HG02571 (cell line): ENCODE measurements around the gene PIK3C2B.
"Not testable (repeated sequence)": the region's sequence is repeated elsewhere in the genome, so short reads cannot be mapped to it uniquely, and the experiment has no call there.

Source experiments
- ATAC-seq: cut with Tn5 transposase; IDR thresholded peaks from one replicate; pipeline ENCODE4 v1.9.1; 2021; ENCODE audit warnings: mild to moderate bottlenecking, moderate library complexity; ENCODE audit not compliant: unreplicated experiment

The PIK3C2B gene, protein sequence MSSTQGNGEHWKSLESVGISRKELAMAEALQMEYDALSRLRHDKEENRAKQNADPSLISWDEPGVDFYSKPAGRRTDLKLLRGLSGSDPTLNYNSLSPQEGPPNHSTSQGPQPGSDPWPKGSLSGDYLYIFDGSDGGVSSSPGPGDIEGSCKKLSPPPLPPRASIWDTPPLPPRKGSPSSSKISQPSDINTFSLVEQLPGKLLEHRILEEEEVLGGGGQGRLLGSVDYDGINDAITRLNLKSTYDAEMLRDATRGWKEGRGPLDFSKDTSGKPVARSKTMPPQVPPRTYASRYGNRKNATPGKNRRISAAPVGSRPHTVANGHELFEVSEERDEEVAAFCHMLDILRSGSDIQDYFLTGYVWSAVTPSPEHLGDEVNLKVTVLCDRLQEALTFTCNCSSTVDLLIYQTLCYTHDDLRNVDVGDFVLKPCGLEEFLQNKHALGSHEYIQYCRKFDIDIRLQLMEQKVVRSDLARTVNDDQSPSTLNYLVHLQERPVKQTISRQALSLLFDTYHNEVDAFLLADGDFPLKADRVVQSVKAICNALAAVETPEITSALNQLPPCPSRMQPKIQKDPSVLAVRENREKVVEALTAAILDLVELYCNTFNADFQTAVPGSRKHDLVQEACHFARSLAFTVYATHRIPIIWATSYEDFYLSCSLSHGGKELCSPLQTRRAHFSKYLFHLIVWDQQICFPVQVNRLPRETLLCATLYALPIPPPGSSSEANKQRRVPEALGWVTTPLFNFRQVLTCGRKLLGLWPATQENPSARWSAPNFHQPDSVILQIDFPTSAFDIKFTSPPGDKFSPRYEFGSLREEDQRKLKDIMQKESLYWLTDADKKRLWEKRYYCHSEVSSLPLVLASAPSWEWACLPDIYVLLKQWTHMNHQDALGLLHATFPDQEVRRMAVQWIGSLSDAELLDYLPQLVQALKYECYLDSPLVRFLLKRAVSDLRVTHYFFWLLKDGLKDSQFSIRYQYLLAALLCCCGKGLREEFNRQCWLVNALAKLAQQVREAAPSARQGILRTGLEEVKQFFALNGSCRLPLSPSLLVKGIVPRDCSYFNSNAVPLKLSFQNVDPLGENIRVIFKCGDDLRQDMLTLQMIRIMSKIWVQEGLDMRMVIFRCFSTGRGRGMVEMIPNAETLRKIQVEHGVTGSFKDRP (N-terminal part only)

DNA sequence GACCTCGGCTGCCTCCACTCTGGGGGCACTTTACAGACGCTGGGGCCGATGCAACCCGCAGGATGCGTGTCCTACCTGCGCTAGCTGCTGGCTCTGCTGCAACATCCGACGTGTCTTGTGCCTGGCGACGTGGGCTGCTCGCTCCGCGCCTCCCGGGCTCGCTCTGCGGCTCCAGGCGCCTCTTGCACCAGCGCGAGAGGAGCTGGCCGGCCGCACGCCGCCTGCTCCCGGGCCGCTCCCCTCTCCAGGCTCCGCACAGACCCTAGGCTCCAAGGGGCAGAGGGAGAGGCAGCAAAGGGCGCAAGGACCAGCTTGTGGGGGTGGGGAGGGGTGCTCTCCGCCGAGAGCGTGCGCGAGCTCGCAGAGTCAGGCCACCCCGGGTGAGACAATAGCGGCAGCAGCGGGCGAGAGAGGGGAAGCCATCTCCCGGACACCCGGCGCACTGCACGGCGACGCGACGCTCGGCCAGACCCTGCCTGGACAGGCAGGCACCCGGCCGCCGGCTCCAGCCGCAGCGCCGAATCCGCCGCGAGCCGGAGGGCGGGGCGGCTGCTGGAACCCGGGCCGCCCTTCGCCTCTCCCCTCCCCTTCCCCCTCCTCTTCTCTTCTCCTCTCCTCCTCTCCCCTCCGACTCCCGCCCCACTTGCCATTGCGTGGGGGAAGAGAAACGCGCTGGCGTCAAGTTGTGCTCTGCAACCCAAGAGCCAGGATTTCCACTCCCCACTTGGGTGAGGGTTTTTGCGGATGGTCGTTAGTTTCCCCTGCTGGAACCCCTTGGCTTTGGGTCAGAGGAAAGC is at the start of gene PIK3C2B:
PIK3C2B (minus strand) TSS at position 525 of the 797 bp plus-strand sequence. CDS start 25,003 bp downstream, outside the sequence.
- ATAC-seq, result peak; percentile 82

DNA sequence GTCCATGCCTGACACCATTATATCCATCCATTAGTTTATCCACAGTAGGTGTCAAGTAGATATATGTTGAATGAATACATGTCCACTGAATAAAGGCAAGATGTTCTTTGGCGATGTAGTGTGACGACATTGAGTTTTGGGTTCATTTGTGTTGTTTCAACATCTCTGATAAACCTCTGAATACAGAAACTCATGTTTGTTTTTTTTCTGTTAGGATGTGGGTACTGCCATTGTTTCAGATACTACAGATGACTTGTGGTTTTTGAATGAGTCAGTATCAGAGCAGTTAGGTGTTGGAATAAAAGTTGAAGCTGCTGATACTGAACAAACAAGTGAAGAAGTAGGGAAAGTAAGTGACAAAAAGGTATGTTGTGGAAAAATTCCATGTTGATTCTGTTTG is 49.7 kb upstream of the PIK3C2B start:
- ATAC-seq, result no peak

DNA sequence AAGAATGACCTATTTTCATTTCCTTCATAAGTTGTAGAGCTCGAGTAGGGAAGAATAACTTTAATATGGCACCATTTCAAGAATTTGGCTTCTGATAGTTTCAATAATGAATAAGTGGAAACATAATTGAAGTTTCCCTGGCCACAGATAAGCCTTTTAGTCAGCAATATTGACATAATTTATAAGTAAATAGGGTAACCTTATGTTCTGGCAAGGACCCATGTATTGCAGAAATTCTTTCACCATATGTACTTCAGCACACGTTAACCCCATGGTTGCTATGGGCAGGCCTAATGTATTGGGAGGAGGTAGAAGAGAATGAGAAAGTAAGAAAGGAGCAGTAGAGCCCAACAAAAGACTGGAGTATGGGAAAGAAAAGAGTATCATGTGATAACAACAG is 47.0 kb upstream of the PIK3C2B start:
- no peak for ATAC-seq

DNA sequence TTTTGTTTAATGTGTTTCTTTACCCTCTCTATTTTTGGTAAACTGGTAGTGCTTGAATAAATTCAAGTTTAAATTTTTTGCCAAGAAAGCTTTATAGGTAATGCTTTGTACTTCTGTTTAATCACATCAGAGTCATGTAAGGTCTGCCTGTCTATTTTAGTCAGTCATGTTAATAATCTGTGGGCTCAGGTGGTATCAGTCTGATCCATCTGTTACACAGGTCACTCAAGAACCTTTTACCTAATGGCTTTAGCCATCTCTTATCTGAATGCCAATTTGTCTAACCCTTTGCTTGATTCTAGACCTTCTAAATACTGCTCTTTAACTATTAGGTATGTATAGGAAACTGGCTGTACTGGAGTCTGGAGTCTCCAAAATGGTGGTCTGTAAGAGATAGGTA is 38.2 kb upstream of the PIK3C2B start:
- ATAC-seq, result no peak

DNA sequence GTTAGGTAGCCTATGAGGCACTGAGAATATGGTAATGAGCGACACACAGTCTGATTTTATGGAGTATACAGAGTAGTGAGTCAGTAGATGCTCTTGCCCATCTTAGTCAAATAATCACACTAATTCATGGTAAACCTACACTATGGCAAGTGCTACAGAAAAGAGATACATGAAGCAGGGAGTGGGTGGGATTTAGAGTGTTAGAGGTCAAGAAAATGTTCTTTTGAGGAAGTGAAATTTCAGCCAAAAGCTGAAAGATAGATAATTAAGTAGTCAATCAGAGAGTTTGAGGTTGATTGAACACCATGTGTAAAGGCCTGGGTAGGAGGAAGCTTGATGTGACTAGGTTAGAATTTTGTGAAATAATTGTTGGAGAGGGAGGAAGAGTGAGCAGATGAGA is 36.3 kb upstream of the PIK3C2B start:
- ATAC-seq, result peak; percentile 76

DNA sequence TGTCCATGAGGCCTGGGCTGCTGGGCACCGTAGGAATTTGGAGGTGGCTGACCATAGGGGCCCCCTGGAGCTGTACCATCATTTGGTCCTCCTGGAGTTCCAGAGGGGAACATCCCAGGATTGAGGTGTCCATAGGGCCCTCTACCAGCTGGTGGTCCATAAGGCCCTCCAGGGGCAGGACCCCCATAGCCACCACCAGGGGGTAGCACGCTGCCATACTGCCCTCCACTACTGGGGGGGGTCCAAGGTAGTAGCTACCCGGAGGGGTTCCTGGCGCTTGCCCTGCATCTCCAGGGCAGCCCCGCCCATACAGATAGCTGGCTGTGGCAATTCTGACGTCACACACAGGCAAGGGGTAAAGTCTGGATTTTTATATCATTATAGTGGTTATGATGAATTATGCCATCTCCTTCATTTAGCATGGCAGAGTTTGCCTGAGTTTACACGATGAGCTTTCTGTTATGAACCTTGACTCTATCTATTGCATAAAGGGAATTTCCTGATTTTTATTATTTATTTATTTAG is 34.8 kb upstream of the PIK3C2B start:
- no peak for ATAC-seq

DNA sequence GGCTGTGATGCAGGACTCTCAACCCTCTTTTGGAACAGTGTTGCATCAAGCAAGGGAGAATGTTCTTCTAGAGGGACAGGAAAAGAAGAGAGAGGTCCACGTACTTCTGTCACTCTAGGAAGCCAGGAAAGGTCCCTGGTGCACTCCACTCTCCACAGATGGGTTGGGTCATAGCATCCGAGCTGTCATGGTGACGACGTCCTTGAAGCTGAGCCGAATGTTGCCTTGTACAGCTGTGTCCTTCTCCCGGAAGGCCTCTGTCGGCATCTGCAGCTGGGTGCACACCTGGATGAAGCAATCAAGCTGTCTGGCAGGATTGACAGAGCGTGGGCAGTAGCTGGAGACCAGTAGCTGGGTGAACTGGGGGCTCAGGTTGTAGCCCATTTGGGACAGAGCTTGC is 34.1 kb upstream of the PIK3C2B start:
- ATAC-seq, result no peak

DNA sequence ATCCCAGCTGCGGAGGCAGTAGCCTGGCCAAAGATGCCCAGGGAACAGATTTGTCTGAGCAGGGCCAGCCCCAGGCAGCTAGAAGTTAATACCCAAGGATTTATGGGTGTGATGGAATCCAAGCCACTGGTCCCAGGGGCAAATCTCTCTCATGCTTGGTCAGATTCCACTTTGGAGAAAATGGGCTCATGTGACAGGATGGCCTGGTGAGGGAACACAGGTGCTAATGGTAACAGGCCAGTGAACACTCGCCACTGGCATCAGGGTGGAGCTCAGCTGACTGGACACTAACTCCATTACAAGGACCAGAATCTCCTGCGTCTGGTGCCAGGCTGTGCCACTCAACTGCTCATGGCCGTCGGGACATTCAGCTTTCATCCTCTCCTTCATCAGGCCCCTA is 33.6 kb upstream of the PIK3C2B start:
- no peak for ATAC-seq

DNA sequence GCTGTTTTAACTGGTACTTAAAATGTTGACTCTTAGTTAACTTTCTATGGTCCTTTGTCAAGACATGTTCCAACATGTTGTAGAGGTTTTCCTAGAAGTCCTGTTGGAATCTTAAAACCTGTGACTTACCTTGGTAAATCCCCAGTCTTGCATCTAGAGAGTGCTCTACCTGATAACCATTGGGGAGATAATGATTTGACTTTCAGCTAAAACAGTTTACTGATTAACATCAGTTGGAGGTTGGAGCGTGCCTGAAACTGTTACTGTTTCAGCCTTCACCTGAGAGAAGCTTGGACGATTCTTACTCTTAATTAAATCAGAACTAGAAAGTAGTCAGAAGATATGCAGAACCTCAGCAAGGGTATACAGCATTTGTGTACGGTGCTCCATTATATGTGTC is 30.4 kb upstream of the PIK3C2B start:
- ATAC-seq, result peak; percentile 32

DNA sequence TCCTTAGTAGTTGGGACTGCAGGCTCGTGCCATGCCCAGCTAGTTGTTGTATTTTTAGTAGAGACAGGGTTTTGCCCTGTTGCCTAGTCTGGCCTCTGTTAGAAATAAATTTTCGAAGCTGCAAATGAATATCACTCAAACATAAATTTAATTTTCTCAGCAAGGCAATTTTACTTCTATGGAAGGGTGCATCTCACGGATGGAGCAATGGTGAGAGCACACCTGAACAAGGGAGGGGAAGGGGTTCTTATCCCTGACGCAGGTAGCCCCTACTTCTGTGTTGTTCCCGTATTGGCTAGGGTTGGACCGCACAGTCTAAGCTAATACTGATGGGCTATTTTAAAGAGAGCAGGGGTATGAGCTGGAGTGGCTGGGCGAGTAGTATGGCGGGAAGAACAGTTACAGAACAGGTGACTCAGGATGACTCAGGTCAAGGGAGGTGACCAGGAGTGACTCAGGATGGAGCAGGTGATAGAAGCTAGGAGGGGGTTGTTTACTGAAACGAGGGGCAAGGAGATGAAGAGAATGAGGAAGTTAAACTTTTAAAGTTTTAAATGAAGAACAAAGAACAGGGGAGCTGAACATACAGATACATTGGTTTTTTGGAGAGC is 29.1 kb upstream of the PIK3C2B start:
- ATAC-seq, result no peak

DNA sequence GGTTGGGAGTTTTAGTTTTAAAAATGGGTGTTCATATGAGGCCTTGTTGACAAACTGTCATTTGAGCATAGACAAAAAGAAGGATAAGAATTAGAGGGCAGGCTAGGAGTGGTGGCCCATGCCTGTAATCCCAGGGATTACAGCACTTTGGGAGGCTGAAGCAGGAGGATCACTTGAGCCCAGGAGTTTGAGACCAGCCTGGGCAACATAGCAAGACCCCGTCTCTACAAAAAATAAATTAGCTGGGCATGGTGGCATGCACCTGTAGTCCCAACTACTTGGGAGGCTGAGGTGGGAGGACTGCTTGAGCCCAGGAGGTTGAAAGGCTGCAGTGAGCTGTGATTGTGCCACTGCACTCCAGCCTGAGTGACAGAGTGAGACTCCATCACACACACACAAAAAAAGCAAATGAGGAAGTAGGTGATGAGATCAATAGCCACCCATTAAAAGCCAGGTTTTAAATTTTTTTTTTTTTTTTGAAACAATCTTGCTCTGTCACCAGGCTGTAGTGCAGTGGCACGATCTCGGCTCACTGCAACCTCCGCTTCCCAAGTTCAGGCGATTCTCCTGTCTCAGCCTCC is 27.4 kb upstream of the PIK3C2B start:
- ATAC-seq, result not testable (repeated sequence)

DNA sequence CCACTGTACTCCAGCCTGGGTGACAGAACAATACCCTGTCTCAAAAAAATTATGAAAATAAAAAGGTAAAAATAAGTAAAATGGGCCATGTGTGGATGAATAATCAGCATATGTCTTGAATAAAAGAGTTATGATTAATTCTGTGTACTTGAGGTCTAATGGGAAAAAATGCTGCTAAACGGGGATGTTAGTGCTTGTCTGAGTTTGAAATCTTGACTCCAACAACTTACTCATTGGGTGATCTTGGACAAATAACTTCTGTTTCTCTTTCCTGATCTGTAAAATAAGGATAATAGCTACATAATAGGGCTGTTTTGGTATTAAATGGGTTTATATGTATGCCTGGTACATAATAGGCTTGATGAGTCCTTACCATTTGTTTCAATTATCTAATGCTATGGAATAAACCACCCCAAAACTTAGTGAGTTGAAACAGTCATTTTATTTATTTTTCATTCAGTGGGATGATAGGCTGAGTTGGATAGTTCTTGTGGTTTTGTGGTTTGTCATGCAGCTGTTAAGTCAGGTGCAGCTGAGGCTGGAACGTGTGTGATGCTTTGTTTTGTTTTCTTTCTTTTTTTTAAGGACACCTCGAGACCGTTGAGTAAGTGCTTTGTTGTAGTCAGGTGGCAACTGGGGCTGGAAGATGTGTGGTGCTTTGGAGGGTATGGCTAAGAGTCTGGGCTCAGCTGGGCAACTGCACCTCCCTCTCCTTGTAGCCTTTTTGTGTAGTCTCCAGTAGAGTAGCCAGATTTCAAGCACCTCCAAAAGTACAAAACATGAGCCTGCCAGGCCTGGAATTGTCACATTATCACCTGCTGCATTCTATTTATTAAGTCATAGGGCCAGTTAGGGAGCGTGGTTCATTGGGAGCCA is 26.5 kb upstream of the PIK3C2B start:
- ATAC-seq, result peak; percentile 59

DNA sequence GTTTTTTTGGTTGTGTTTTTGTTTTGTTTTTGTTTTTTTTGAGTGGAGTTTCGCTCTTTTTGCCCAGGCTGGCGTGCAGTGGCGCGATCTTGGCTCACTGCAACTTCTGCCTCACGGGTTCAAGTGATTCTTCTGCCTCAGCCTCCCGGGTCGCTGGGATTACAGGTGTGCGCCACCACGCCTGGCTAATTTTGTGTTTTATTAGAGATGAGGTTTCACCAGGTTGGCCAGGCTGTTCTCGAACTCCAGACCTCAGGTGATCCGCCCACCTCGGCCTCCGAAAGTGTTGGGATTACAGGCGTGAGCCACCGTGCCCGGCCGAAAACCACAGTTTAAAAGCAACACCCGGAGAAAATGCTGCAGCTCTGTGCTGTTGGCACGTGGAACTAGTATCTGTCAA is 22.8 kb upstream of the PIK3C2B start:
- not testable (repeated sequence) for ATAC-seq

DNA sequence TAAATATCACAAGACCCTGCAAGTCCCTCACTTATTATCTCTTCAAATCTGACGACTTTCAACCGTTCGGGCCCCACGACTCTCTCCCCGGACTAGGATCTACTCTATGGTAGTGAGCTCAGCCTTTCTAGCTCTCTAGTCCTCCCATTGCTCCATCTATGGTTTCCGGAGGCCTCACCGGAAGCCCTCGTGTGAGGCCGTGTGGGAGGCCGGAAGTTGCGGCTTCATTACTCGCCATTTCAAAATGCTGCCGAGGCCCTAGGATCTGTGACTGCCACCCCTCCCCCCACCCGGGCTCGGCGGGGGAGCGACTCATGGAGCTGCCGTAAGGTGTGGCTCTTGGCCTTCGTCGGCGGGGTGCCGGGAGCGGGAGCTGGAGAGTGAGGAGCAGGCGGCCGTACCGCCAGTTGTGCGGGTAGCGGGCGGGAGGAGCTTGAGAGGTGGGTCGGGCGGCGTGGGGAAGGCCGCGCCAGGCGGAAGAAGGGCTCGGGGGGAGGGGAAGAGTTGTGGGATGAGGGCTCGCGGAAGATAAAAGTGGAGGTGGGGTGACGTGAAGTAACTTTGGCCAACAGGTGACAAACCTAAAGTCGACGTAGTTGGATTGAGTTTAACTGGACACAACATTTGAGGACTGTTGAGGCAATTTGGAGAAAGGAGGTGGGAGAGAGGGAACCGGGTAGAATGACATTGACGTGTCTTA is 21.7 kb upstream of the PIK3C2B start, which contains the start of gene MDM4:
MDM4 (plus strand) TSS at position 227 of the 700 bp plus-strand sequence. CDS start 9,113 bp downstream, outside the sequence.
- peak; percentile 83 for ATAC-seq

DNA sequence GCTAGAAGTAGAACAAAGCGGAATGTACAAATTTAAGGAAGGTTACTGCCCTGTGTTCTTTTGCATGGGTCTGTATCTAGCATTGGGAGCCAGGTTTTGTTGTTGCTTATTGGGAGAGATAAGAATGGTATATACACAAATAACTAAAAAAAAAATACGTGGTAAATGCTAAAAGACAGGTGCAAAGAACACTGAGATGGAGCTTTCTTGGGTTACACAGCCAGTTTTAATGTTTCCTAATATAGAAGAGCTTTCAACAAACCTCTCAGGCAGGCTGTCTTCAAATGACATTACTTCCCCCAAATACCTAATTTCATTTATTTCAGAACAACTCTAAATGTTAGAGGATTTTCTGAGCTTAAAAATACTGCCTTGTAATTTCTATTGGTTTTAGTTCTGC is 20.2 kb upstream of the PIK3C2B start:
- ATAC-seq, result no peak

DNA sequence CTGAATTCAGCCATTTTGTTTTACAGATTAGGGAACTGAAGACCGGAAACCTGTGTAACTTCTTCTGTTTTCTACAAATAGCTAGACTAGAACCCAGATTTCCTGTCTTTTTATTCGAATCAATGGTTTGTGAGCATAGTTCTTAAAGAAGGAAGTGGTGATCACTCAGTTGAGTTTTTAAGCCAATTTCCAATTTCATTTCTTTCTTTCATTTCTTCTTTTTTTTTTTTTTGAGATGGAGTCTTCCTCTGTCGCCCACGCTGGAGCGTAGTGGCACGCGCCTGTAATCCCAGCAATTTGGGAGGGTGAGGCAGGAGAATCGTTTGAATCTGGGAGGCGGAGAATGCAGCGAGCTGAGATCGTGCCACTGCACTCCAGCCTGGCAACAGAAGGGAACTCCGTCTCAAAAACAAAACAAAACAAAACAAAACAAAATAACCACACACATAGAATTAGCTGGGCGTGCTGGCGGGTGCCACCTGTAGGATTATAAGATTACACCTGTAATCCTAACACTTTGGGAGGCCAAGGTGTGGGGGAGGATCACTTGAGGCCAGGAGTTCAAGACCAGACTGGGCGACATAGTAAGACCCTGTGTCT is 18.6 kb upstream of the PIK3C2B start:
- no peak for ATAC-seq

DNA sequence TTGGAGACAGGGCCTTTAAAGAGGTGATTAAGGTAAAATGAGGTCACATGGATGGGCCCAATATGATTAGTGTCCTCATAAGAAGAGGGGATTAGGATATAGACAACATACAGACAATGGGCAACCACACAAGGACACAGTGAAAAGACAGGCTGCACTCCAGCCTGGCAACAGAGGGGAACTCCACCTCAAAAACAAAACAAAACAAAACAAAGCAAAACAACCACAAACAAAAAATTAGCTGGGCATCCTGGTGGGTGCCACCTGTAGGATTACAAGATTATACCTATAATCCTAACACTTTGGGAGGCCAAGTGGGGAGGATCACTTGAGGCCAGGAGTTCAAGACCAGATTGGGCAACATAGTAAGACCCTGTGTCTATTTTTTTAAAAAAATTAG is 16.8 kb upstream of the PIK3C2B start:
- ATAC-seq, result no peak
